C4-2B (cell line): Measurements from ENCODE around the gene GEMIN2.

Experiments used
- ZFX ChIP-seq: fragments of 450-650 bp; IDR thresholded peaks from 2 replicates; pipeline ENCODE4 v1.6.1; 2017
- TF ChIP-seq, protein P1 (sequence below): fragments of 450-650 bp; conservative IDR thresholded peaks from 2 replicates; pipeline ENCODE4 v1.5.1; 2017; ENCODE audit warnings: mild to moderate bottlenecking

DNA sequence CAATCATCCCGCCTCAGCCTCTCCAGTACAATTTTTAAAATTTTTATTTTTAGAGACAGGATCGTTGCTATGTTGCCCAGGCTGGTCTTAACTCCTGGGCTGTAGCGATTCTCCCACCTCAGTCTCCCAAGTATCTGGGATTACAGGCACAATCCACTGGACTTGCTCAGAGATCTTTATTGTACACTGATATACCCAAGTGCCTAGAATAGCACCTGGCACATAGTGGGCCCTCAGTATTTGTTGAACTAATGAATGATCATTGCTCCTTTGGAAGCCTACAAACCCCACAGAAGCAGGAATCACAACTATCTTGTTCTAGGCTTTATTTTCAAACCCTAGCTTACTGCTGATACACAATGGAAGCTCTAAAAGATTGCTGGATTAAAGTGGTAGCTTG is 59.1 kb downstream of the GEMIN2 start:
- TF ChIP-seq, protein P1, sequence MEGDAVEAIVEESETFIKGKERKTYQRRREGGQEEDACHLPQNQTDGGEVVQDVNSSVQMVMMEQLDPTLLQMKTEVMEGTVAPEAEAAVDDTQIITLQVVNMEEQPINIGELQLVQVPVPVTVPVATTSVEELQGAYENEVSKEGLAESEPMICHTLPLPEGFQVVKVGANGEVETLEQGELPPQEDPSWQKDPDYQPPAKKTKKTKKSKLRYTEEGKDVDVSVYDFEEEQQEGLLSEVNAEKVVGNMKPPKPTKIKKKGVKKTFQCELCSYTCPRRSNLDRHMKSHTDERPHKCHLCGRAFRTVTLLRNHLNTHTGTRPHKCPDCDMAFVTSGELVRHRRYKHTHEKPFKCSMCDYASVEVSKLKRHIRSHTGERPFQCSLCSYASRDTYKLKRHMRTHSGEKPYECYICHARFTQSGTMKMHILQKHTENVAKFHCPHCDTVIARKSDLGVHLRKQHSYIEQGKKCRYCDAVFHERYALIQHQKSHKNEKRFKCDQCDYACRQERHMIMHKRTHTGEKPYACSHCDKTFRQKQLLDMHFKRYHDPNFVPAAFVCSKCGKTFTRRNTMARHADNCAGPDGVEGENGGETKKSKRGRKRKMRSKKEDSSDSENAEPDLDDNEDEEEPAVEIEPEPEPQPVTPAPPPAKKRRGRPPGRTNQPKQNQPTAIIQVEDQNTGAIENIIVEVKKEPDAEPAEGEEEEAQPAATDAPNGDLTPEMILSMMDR = no peak
- TF ChIP-seq ZFX = no peak
